IMR-90 (cell line): ENCODE measurements around the gene CD33. TPM values are rescaled to one million over a fixed set of nuclear protein-coding genes. Genes with fewer than 3 reads are reported as not detected.

Source experiments
- ATAC-seq: fragments of 200-7000 bp; cut with Tn5 transposase; 2 replicates; pipeline ENCODE4 v1.9.1; 2020; ENCODE audit warnings: low read depth, mild to moderate bottlenecking, moderate library complexity
- BruUV-seq: library from RNA; stranded (reverse); fragments of 400-500 nt; replicated peaks from 2 replicates; lab custom pipeline; 2021; lab: Mats Ljungman, UMichigan
- CTCF ChIA-PET: fragments of 300-600 bp; formaldehyde crosslinking; extraction: SDS; loops from one replicate; lab custom pipeline; 2021; ENCODE audit warnings: antibody characterized with exemption; lab: Yijun Ruan, JAX
- POLR2A ChIA-PET: fragments of 300-600 bp; sonication (Branson Sonifier 250); formaldehyde crosslinking; loops from one replicate; lab custom pipeline; 2022; ENCODE audit warnings: antibody characterized with exemption; ENCODE audit not compliant: unreplicated experiment; lab: Charles Lee
- DNase-seq: peaks from one replicate; pipeline ENCODE4 v3.0.0; 2013
- H2AFZ ChIP-seq: replicated peaks from 2 replicates; pipeline ENCODE3; 2013; ENCODE audit warnings: low read length, mild to moderate bottlenecking; ENCODE audit not compliant: poor library complexity
- H2AK5ac ChIP-seq: 2 replicates; pipeline ENCODE4 v1.6.1; 2013; ENCODE audit warnings: low read depth, low read length, inconsistent platforms
- H2AK9ac ChIP-seq: replicated peaks from 2 replicates; pipeline ENCODE3; 2013; ENCODE audit warnings: mild to moderate bottlenecking, low read depth, low read length, moderate library complexity; ENCODE audit not compliant: poor library complexity
- H2BK120ac ChIP-seq: 2 replicates; pipeline ENCODE4 v1.6.1; 2013; ENCODE audit warnings: low read depth, low read length, inconsistent platforms
- H2BK15ac ChIP-seq: 3 replicates; pipeline ENCODE4 v1.6.1; 2013; ENCODE audit warnings: low read depth, low read length, inconsistent platforms
- H2BK20ac ChIP-seq: 2 replicates; pipeline ENCODE4 v1.6.1; 2013; ENCODE audit warnings: low read depth, mild to moderate bottlenecking, inconsistent platforms, low read length, moderate library complexity
- H2BK5ac ChIP-seq: 2 replicates; pipeline ENCODE4 v1.6.1; 2013; ENCODE audit warnings: mild to moderate bottlenecking, low read depth, low read length, inconsistent platforms; ENCODE audit not compliant: poor library complexity, severe bottlenecking
- H3K14ac ChIP-seq: replicated peaks from 2 replicates; pipeline ENCODE4 v1.6.1; 2013; ENCODE audit warnings: low read depth, low read length, inconsistent platforms
- H3K18ac ChIP-seq: 2 replicates; pipeline ENCODE4 v1.6.1; 2013; ENCODE audit warnings: low read depth, low read length, control low read depth
- H3K23ac ChIP-seq: 2 replicates; pipeline ENCODE4 v1.6.1; 2013; ENCODE audit warnings: low read depth, low read length, inconsistent platforms
- H3K27ac ChIP-seq: 2 replicates; pipeline ENCODE4 v1.5.1; 2013; ENCODE audit warnings: mild to moderate bottlenecking, control low read depth, low read length; ENCODE audit not compliant: insufficient read depth
- H3K27me3 ChIP-seq: 2 replicates; pipeline ENCODE4 v1.6.1; 2013; ENCODE audit warnings: low read length; ENCODE audit not compliant: control insufficient read depth, insufficient read depth
- H3K36me3 ChIP-seq: 2 replicates; pipeline ENCODE4 v1.6.1; 2013; ENCODE audit warnings: low read length, mixed read lengths; ENCODE audit not compliant: control insufficient read depth, insufficient read depth
- H3K4ac ChIP-seq: 2 replicates; pipeline ENCODE4 v1.6.1; 2013; ENCODE audit warnings: low read depth, low read length, inconsistent platforms
- H3K4me1 ChIP-seq: 2 replicates; pipeline ENCODE4 v1.6.1; 2013; ENCODE audit warnings: low read length, mixed read lengths; ENCODE audit not compliant: control insufficient read depth, insufficient read depth
- H3K4me2 ChIP-seq: 2 replicates; pipeline ENCODE4 v1.6.1; 2013; ENCODE audit warnings: low read depth, mild to moderate bottlenecking, control low read depth, low read length, moderate library complexity
- H3K4me3 ChIP-seq: 2 replicates; pipeline ENCODE4 v1.5.1; 2013; ENCODE audit warnings: low read depth, mild to moderate bottlenecking, control low read depth, low read length, moderate library complexity; ENCODE audit not compliant: insufficient read depth
- H3K56ac ChIP-seq: 2 replicates; pipeline ENCODE4 v1.6.1; 2013; ENCODE audit warnings: low read length, inconsistent platforms; ENCODE audit not compliant: insufficient read depth; ENCODE audit errors: extremely low read depth
- H3K79me1 ChIP-seq, 2 experiments: 2 replicates each; pipeline ENCODE4 v1.6.1; 2013; ENCODE audit warnings: low read length in 2 of 2, inconsistent platforms in 1 of 2, low read depth in 1 of 2
- H3K9ac ChIP-seq: 2 replicates; pipeline ENCODE4 v1.6.1; 2013; ENCODE audit warnings: low read depth, low read length, control low read depth
- H3K9me1 ChIP-seq: 2 replicates; pipeline ENCODE4 v1.6.1; 2013; ENCODE audit warnings: low read length, inconsistent platforms; ENCODE audit not compliant: insufficient read depth
- H3K9me3 ChIP-seq: 2 replicates; pipeline ENCODE4 v1.6.1; 2013; ENCODE audit warnings: low read length; ENCODE audit not compliant: control insufficient read depth, insufficient read depth
- H4K20me1 ChIP-seq: 2 replicates; pipeline ENCODE4 v1.6.1; 2013; ENCODE audit warnings: low read length, inconsistent platforms; ENCODE audit not compliant: insufficient read depth
- H4K5ac ChIP-seq: 2 replicates; pipeline ENCODE4 v1.6.1; 2013; ENCODE audit warnings: mild to moderate bottlenecking, low read depth, low read length, control low read depth
- H4K8ac ChIP-seq, 2 experiments: 2 replicates each; pipeline ENCODE4 v1.6.1; 2013; ENCODE audit warnings: low read depth in 2 of 2, low read length in 2 of 2, control low read depth in 1 of 2, inconsistent platforms in 1 of 2
- H4K91ac ChIP-seq: 2 replicates; pipeline ENCODE4 v1.6.1; 2013; ENCODE audit warnings: low read depth, low read length, inconsistent platforms; ENCODE audit not compliant: insufficient read depth
- CHD1 ChIP-seq: IDR thresholded peaks from 2 replicates; pipeline ENCODE4 v1.6.1; 2012; ENCODE audit warnings: low read depth, low read length, improper control_type of control experiment
- MAFK ChIP-seq: IDR thresholded peaks from 2 replicates; pipeline ENCODE4 v1.6.1; 2012; ENCODE audit warnings: low read depth, low read length, improper control_type of control experiment
- MAZ ChIP-seq: IDR thresholded peaks from 2 replicates; pipeline ENCODE4 v1.6.1; 2012; ENCODE audit warnings: low read depth, mild to moderate bottlenecking, low read length, improper control_type of control experiment, moderate library complexity, borderline replicate concordance
- RAD21 ChIP-seq: IDR thresholded peaks from 2 replicates; pipeline ENCODE4 v1.6.1; 2012; ENCODE audit warnings: low read length, improper control_type of control experiment
- RCOR1 ChIP-seq: IDR thresholded peaks from 2 replicates; pipeline ENCODE4 v1.6.1; 2012; ENCODE audit warnings: mild to moderate bottlenecking, low read length, improper control_type of control experiment; ENCODE audit not compliant: insufficient replicate concordance
- SMC3 ChIP-seq: fragments of 150-350 bp; IDR thresholded peaks from 2 replicates; pipeline ENCODE4 v1.6.1; 2016; ENCODE audit warnings: low read depth, mild to moderate bottlenecking, antibody characterized with exemption, low read length, moderate library complexity
- WGBS, 2 experiments: methylation state at CpG; one replicate each; pipeline versions ENCODE4 v1.1.5 to v1.1.7; 2013; ENCODE audit warnings: missing lambda C conversion rate in 2 of 2; ENCODE audit not compliant: insufficient read length in 1 of 2; ENCODE audit errors: extremely low coverage in 2 of 2; 5-methylcytosine and 5-hydroxymethylcytosine counted together
- dilution Hi-C: fragments of 300-500 bp; cut with HindIII; formaldehyde crosslinking; loops from one replicate; pipeline ENCODE4 v1.14.3; 2018; ENCODE audit warnings: low sequenced_read_pairs; ENCODE audit not compliant: unreplicated experiment
- in situ Hi-C: fragments of 300-500 bp; cut with MboI; formaldehyde crosslinking; loops from 3 replicates; pipeline ENCODE4 v1.14.3; 2019; ENCODE audit warnings: low sequenced_read_pairs, inconsistent platforms, mixed read lengths
- intact Hi-C: fragments of 100-400 bp; cut with micrococcal nuclease; formaldehyde crosslinking; loops from 2 replicates; pipeline ENCODE4 v1.10.0; 2022
- polyA plus RNA-seq, 3 experiments: library from polyadenylated mRNA; depleted of rRNA; stranded (reverse); fragments of >200 nt; gene quantifications; 2 replicates each; pipeline ENCODE4 v1.2.3, GENCODE V29; 2012; ENCODE audit warnings: low replicate concordance in 1 of 3
- total RNA-seq: library from RNA; depleted of rRNA; stranded (reverse); fragments of >200 nt; gene quantifications from 2 replicates; pipeline ENCODE4 v1.2.3, GENCODE V29; 2012
- TF ChIP-seq, protein P1 (sequence below): fragments of 150-350 bp; IDR thresholded peaks from 2 replicates; pipeline ENCODE4 v1.6.1; 2017; ENCODE audit warnings: mild to moderate bottlenecking, antibody characterized with exemption, low read length, low read depth

Gene CD33
- total and polyA plus RNA-seq, 2 of the 4 experiments (the other 2 are of a cell fraction), result not detected

DNA sequence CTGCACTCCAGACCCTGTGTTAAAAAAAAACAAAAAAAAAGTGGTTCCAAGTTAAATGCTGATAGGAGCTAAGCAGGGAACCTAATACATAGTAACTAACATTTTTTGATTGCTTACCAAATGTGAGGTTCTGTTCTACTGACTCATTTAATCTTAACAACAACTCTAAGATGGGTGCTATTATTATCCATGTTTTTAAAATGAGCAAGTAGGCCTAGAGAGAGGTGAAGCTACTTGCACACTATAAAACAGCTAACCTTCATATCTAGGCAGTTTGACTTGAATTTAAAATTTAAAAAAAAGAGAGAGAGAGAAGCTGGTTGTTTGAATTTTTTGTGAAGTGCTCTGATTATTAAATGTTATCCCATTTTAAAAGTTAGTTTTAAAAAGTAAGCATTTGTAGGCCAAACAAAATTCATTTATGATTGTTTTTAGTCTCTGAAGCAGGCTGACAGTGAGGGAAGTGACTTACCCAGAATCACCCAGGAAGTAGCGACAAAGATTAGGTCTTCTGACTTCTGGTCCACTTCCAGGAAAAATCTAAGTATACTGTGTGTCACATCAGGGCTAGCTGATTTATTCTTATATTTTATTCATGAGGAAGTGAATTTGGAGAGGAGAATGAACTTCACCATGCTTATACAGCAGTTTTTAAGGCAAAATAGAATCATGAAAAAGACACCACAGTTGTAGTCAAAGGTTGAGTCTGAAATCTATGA is 28.4 kb downstream of the CD33 start:
- ATAC-seq (no peak), DNase-seq (no peak)
- ChIA-PET CTCF (no interaction called here), POLR2A (no interaction called here)
- dilution Hi-C loops, result no loop called here
- H2AK9ac ChIP-seq, result no peak overlapping the region
- no TSS peak for BruUV-seq
- H3K4ac ChIP-seq, result no peak overlapping the region
- H2BK120ac ChIP-seq, result no peak overlapping the region
- no peak overlapping the region for H3K4me3 ChIP-seq
- no peak overlapping the region for H3K9ac ChIP-seq
- no peak overlapping the region for H3K4me2 ChIP-seq
- H2BK15ac ChIP-seq, result no peak overlapping the region
- no peak overlapping the region for H3K56ac ChIP-seq
- in situ Hi-C loops, result no loop called here
- no peaks in the 10 kb centered on the region for H3K27me3 ChIP-seq
- H4K91ac ChIP-seq, result no peak overlapping the region
- H3K18ac ChIP-seq, result no peak overlapping the region
- no peak overlapping the region for H2AFZ ChIP-seq
- no peaks in the 10 kb centered on the region for H3K4me1 ChIP-seq
- intact Hi-C loops, result no loop called here
- H3K9me1 ChIP-seq, result no peaks in the 10 kb centered on the region
- peaks cover 5% of the 10 kb centered on the region; the same call in 1 of the 2 replicates for H3K9me3 ChIP-seq
- no peak overlapping the region for H3K27ac ChIP-seq
- H4K20me1 ChIP-seq, result no peaks in the 10 kb centered on the region
- H3K23ac ChIP-seq, result no peak overlapping the region
- H3K14ac ChIP-seq, result no peak overlapping the region
- no peaks in the 10 kb centered on the region for H3K79me1 ChIP-seq
- TF ChIP-seq SMC3 (no peak), MAFK (no peak), RCOR1 (no peak), CHD1 (no peak), RAD21 (no peak), MAZ (no peak)
- TF ChIP-seq, protein P1, sequence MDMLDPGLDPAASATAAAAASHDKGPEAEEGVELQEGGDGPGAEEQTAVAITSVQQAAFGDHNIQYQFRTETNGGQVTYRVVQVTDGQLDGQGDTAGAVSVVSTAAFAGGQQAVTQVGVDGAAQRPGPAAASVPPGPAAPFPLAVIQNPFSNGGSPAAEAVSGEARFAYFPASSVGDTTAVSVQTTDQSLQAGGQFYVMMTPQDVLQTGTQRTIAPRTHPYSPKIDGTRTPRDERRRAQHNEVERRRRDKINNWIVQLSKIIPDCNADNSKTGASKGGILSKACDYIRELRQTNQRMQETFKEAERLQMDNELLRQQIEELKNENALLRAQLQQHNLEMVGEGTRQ, result no peak
- no peak overlapping the region for H2AK5ac ChIP-seq
- no peak overlapping the region for H4K5ac ChIP-seq
- WGBS, 2 experiments, result no CpG with 5 or more reads among the region's 1 CpG
- H4K8ac ChIP-seq, result no peak overlapping the region
- H3K36me3 ChIP-seq, result no peaks in the 10 kb centered on the region
- no peak overlapping the region for H2BK5ac ChIP-seq
- no peak overlapping the region for H2BK20ac ChIP-seq
